ENCODE data around the gene MBOAT2. TPM values are rescaled to one million over a fixed set of nuclear protein-coding genes. Genes with fewer than 3 reads are reported as not detected.

MBOAT2 gene
- total RNA-seq, 6 donors from 2014 or later: 18.8 to 39.2 (median 24.1) TPM

DNA sequence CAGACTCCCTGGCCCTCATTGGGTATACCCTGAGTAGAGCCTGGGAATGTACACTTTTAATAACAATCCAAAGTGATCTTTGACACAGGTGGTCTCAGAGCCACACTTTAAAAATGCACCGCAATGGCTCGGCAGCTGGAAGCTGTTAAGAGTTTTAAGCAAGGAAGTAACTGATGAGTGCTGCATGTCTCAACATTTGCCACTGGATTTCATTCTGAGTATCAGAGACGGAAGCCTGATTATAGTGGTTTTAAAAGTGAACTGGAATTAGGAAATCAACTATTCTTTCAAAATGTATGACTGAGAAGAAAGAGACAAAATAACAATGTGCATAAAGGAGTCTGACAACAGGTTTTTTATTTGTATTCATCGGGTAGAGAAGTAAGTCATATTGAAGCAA, 7.5 kb downstream of the MBOAT2 start:
- peaks cover 0 to 16% (median 10%) of the 10 kb centered on the region in 4 donors for H3K4me1 ChIP-seq

GRCh38 chr2:8994386-8994785, 9.1 kb downstream of the MBOAT2 start:
- TF ChIP-seq, protein P1, sequence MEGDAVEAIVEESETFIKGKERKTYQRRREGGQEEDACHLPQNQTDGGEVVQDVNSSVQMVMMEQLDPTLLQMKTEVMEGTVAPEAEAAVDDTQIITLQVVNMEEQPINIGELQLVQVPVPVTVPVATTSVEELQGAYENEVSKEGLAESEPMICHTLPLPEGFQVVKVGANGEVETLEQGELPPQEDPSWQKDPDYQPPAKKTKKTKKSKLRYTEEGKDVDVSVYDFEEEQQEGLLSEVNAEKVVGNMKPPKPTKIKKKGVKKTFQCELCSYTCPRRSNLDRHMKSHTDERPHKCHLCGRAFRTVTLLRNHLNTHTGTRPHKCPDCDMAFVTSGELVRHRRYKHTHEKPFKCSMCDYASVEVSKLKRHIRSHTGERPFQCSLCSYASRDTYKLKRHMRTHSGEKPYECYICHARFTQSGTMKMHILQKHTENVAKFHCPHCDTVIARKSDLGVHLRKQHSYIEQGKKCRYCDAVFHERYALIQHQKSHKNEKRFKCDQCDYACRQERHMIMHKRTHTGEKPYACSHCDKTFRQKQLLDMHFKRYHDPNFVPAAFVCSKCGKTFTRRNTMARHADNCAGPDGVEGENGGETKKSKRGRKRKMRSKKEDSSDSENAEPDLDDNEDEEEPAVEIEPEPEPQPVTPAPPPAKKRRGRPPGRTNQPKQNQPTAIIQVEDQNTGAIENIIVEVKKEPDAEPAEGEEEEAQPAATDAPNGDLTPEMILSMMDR (IDR thresholded peaks at IDR 0.05): no peak
- TF ChIP-seq EP300 (IDR thresholded peaks at IDR 0.05) (no peak), POLR2AphosphoS5 (IDR thresholded peaks at IDR 0.05) (no peak), POLR2A (IDR thresholded peaks at IDR 0.05) (no peak)
- H3K27me3 ChIP-seq: no peaks in the 10 kb centered on the region
- no peak for DNase-seq
- no peak overlapping the region for H3K27ac ChIP-seq
- H3K4me1 ChIP-seq: peaks cover 0 to 10% (median 6%) of the 10 kb centered on the region in 4 donors
- ATAC-seq (ENCODE audit: low FRiP score in 2 of 2): no peak
- no peak overlapping the region for H3K4me3 ChIP-seq
- WGBS, 2 donors: 81 to 86% methylated on average over 6 of the region's 6 CpGs
- no peaks in the 10 kb centered on the region for H3K36me3 ChIP-seq
- no peaks in the 10 kb centered on the region for H3K9me3 ChIP-seq

More for the DNA sequence above, 7.5 kb downstream of the MBOAT2 start:
- ATAC-seq (ENCODE audit: low FRiP score in 2 of 2) (no peak), DNase-seq (no peak)
- TF ChIP-seq, protein P1 (IDR thresholded peaks at IDR 0.05): no peak
- no peak for TF ChIP-seq POLR2A (IDR thresholded peaks at IDR 0.05)
- TF ChIP-seq POLR2AphosphoS5 (IDR thresholded peaks at IDR 0.05): no peak
- TF ChIP-seq EP300 (IDR thresholded peaks at IDR 0.05): no peak
- WGBS, 2 donors: 72% methylated on average over 4 of the region's 4 CpGs
- Histone ChIP-seq H3K27me3 (no peaks in the 10 kb centered on the region), H3K27ac (no peak overlapping the region), H3K4me3 (no peak overlapping the region), H3K9me3 (no peaks in the 10 kb centered on the region), H3K36me3 (no peaks in the 10 kb centered on the region)

DNA sequence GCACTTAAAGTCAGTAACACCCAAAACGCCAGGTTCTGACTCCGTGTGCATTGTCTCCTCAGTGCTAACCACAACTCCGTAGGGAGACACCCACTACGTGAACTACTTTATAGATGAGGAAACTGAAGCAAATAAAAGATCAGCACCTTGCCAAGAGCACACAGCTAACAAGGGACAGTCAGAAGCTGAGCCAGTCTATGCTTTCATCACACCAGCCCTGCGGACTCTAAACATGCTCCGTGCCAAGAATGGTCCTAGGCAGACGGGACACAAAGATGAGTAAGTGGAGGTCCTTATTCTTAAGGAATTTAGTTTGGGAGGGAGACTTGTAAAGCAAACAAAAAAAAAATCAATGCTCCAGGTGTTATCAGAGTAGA, 9.6 kb downstream of the MBOAT2 start:
- WGBS, 2 donors: 77 to 84% methylated on average over 7 of the region's 7 CpGs
- TF ChIP-seq POLR2A (IDR thresholded peaks at IDR 0.05) (no peak), POLR2AphosphoS5 (IDR thresholded peaks at IDR 0.05) (no peak), EP300 (IDR thresholded peaks at IDR 0.05) (no peak)
- TF ChIP-seq, protein P1 (IDR thresholded peaks at IDR 0.05): no peak
- no peak for DNase-seq
- Histone ChIP-seq H3K4me1 (peaks cover 0 to 10% (median 6%) of the 10 kb centered on the region in 4 donors), H3K4me3 (no peak overlapping the region), H3K9me3 (no peaks in the 10 kb centered on the region), H3K27ac (no peak overlapping the region), H3K36me3 (no peaks in the 10 kb centered on the region), H3K27me3 (no peaks in the 10 kb centered on the region)
- ATAC-seq (ENCODE audit: low FRiP score in 2 of 2): peak in 1 of 2 donors; percentile 69

- Histone ChIP-seq H3K4me1 (peaks cover 0 to 10% (median 6%) of the 10 kb centered on the region in 4 donors), H3K36me3 (no peaks in the 10 kb centered on the region), H3K27ac (no peak overlapping the region), H3K27me3 (no peaks in the 10 kb centered on the region), H3K4me3 (no peak overlapping the region), H3K9me3 (no peaks in the 10 kb centered on the region)
- no peak for DNase-seq
- ATAC-seq (ENCODE audit: low FRiP score in 2 of 2): peak in 1 of 2 donors; percentile 30
- WGBS, 2 donors: 89 to 92% methylated on average over 7 of the region's 7 CpGs
- TF ChIP-seq POLR2AphosphoS5 (IDR thresholded peaks at IDR 0.05) (no peak), EP300 (IDR thresholded peaks at IDR 0.05) (no peak), POLR2A (IDR thresholded peaks at IDR 0.05) (no peak)
- TF ChIP-seq, protein P1 (IDR thresholded peaks at IDR 0.05): no peak
These were observed 10.1 kb downstream of the MBOAT2 start for GRCh38 chr2:8993196-8993901.

DNA sequence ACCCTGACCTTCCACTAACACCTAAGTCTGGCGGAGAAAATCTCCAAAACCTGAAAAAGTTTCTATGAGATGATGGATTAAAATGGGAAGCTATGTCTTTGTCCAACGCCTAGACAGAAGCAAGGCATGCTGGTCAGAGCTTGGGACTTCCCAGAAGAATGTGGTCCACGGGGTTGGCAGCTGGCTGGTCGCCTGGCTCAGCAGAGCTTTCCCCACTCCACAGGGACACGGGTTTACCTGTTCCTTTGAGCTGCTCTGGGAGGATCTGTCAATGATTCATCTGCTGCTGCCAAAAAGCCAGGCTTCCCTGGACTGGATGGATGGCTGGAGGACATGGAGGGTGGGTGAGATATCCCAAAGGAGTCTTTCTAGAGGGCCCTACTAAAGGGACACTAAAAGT, 10.8 kb downstream of the MBOAT2 start:
- DNase-seq: peak in 1 of 2 donors; percentile 5
- no peak for ATAC-seq (ENCODE audit: low FRiP score in 2 of 2)
- TF ChIP-seq, protein P1 (IDR thresholded peaks at IDR 0.05): no peak
- TF ChIP-seq POLR2AphosphoS5 (IDR thresholded peaks at IDR 0.05) (no peak), EP300 (IDR thresholded peaks at IDR 0.05) (no peak), POLR2A (IDR thresholded peaks at IDR 0.05) (no peak)
- no peak overlapping the region for H3K27ac ChIP-seq
- H3K4me1 ChIP-seq: peaks cover 0 to 7% (median 2%) of the 10 kb centered on the region in 4 donors
- no peak overlapping the region for H3K4me3 ChIP-seq
- H3K9me3 ChIP-seq: no peaks in the 10 kb centered on the region
- no peaks in the 10 kb centered on the region for H3K36me3 ChIP-seq
- H3K27me3 ChIP-seq: no peaks in the 10 kb centered on the region
- 61 to 68% methylated on average over 5 of the region's 5 CpGs for WGBS, 2 donors
